HepG2 (cell line): Measurements from ENCODE around the gene COMMD4. TPM values are rescaled to one million over a fixed set of nuclear protein-coding genes. Genes with fewer than 3 reads are reported as not detected.

Experiments used
- ELF4 ChIP-seq: sonication (generic); formaldehyde crosslinking; IDR thresholded peaks from 2 replicates; pipeline ENCODE4 v1.5.0; 2020; ENCODE audit warnings: missing genetic modification reagents, mild to moderate bottlenecking, moderate library complexity, borderline replicate concordance
- HMGA1 ChIP-seq: sonication (generic); formaldehyde crosslinking; conservative IDR thresholded peaks from 2 replicates; pipeline ENCODE4 v1.4.0; 2020; ENCODE audit warnings: missing genetic modification reagents
- MED1 ChIP-seq: sonication (generic); formaldehyde crosslinking; IDR thresholded peaks from 2 replicates; pipeline ENCODE4 v1.4.0; 2020; ENCODE audit warnings: missing genetic modification reagents
- MYNN ChIP-seq: sonication (generic); formaldehyde crosslinking; IDR thresholded peaks from 2 replicates; pipeline ENCODE4 v1.4.0; 2020; ENCODE audit warnings: mild to moderate bottlenecking, low read depth, missing genetic modification reagents
- NFATC3 ChIP-seq: sonication (generic); formaldehyde crosslinking; IDR thresholded peaks from 2 replicates; pipeline ENCODE4 v1.5.1; 2020; ENCODE audit warnings: mild to moderate bottlenecking, missing genetic modification reagents
- ZNF274 ChIP-seq: sonication (generic); formaldehyde crosslinking; IDR thresholded peaks from 2 replicates; pipeline ENCODE4 v1.5.1; 2020; ENCODE audit warnings: mild to moderate bottlenecking, missing genetic modification reagents
- ZNF3 ChIP-seq: IDR thresholded peaks from 2 replicates; pipeline ENCODE4 v1.7.0; 2017; ENCODE audit warnings: inconsistent platforms
- ZNF337 ChIP-seq: sonication (generic); formaldehyde crosslinking; IDR thresholded peaks from 2 replicates; pipeline ENCODE4 v1.5.1; 2020; ENCODE audit warnings: missing genetic modification reagents, low read depth, mild to moderate bottlenecking, borderline replicate concordance
- ZNF788 ChIP-seq: sonication (generic); formaldehyde crosslinking; IDR thresholded peaks from 2 replicates; pipeline ENCODE4 v1.5.0; 2020; ENCODE audit warnings: mild to moderate bottlenecking, missing genetic modification reagents, borderline replicate concordance
- ZSCAN29 ChIP-seq: sonication (generic); formaldehyde crosslinking; conservative IDR thresholded peaks from 2 replicates; pipeline ENCODE4 v1.4.0; 2020; ENCODE audit warnings: mild to moderate bottlenecking, missing genetic modification reagents
- polyA plus RNA-seq, 8 experiments: library from polyadenylated mRNA; depleted of rRNA in 3 of 8; stranded (reverse) in 7 of 8; unstranded in 1 of 8; fragments of >200 nt; fragmentation: Illumina TruSeq in 4 of 8; extraction: Trizol in 4 of 8; gene quantifications; 2 replicates each; pipeline versions ENCODE4 v1.2.1 to v1.2.3, GENCODE V29; 2011 to 2016; ENCODE audit warnings: low read depth in 4 of 8, missing spikeins in 1 of 8, mixed read lengths in 1 of 8; ENCODE audit not compliant: insufficient read depth in 1 of 8
- total RNA-seq, 5 experiments: library from RNA; depleted of rRNA; stranded (reverse); fragments of >200 nt; fragmentation: Illumina TruSeq; extraction: Trizol; gene quantifications; 2 replicates each; pipeline ENCODE4 v1.2.3, GENCODE V29; 2016; ENCODE audit warnings: low read depth in 1 of 5
- TF ChIP-seq, protein P1 (sequence below): sonication (generic); formaldehyde crosslinking; IDR thresholded peaks from 2 replicates; pipeline ENCODE4 v1.8.0; 2022; ENCODE audit warnings: missing genetic modification reagents, mild to moderate bottlenecking, moderate library complexity, borderline replicate concordance
- TF ChIP-seq, protein P2 (sequence below): IDR thresholded peaks from 2 replicates; pipeline ENCODE4 v1.6.1; 2016; ENCODE audit warnings: low read depth, control low read depth
- TF ChIP-seq, protein P3 (sequence below), 2 experiments: sonication (generic) in 1 of 2; formaldehyde crosslinking in 1 of 2; IDR thresholded peaks; 2 replicates each; pipeline versions ENCODE4 v1.6.1 to v1.9.0; 2014 to 2022; ENCODE audit warnings: antibody characterized with exemption in 1 of 2, borderline replicate concordance in 1 of 2, inconsistent platforms in 1 of 2, low read depth in 1 of 2, missing genetic modification reagents in 1 of 2
- TF ChIP-seq, protein P4 (sequence below): sonication (generic); formaldehyde crosslinking; IDR thresholded peaks from 2 replicates; pipeline ENCODE4 v1.8.1; 2022; ENCODE audit warnings: low read depth, mild to moderate bottlenecking, missing genetic modification reagents
- TF ChIP-seq, protein P5 (sequence below): sonication (generic); formaldehyde crosslinking; conservative IDR thresholded peaks from 2 replicates; pipeline ENCODE4 v1.4.0; 2020; ENCODE audit warnings: missing genetic modification reagents

COMMD4 gene
- total and polyA plus RNA-seq, 2 of the 13 experiments (the other 11 are each of a cell fraction or from before 2014, with no cell fraction given), result 45.8 to 89.9 TPM

DNA sequence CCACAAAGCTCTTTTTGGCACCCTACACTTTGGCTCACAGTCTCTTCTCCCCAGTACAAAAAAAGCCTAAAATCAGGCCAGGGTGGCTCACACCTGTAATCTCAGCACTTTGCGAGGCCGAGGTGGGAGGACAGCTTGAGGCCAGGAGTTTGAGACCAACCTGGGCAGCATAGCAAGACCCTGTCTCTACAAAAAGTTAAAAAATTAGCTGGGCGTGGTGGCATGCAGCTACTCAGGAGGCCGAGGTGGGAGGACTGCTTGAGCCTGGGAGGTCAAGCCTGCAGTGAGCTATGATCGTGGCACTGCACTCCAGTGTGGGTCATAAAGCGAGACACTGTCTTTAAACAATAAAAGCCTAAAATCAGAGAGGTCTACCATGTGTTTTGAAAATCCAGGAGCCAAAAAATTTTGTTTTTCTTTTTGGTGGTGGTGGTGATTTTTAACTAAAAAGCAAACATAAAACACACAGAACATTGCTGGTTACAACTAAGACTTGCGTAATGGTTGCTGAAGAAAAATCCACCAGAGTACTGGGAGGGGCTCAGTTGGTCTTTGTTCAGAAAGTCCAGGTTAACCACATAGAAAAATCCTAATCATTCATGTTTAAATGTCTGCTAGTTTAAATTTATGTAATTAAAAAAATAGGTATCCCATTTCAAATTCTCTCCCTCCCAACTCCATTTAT, 34.2 kb downstream of the COMMD4 start (continued):
- TF ChIP-seq, protein P1, sequence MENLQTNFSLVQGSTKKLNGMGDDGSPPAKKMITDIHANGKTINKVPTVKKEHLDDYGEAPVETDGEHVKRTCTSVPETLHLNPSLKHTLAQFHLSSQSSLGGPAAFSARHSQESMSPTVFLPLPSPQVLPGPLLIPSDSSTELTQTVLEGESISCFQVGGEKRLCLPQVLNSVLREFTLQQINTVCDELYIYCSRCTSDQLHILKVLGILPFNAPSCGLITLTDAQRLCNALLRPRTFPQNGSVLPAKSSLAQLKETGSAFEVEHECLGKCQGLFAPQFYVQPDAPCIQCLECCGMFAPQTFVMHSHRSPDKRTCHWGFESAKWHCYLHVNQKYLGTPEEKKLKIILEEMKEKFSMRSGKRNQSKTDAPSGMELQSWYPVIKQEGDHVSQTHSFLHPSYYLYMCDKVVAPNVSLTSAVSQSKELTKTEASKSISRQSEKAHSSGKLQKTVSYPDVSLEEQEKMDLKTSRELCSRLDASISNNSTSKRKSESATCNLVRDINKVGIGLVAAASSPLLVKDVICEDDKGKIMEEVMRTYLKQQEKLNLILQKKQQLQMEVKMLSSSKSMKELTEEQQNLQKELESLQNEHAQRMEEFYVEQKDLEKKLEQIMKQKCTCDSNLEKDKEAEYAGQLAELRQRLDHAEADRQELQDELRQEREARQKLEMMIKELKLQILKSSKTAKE, result no peak
- TF ChIP-seq ZNF788 (CRISPR knock-in tag) (no peak), ELF4 (CRISPR knock-in tag) (no peak), MED1 (CRISPR knock-in tag) (peak; percentile 38), NFATC3 (CRISPR knock-in tag) (no peak), MYNN (CRISPR knock-in tag) (no peak), ZNF337 (CRISPR knock-in tag) (no peak), ZSCAN29 (CRISPR knock-in tag) (0 out of 2 replicates have a peak, but pooled peaks have one; percentile 42), ZNF274 (CRISPR knock-in tag) (no peak), ZNF3 (CRISPR knock-in tag) (no peak), HMGA1 (CRISPR knock-in tag) (no peak)
- TF ChIP-seq, protein P2, sequence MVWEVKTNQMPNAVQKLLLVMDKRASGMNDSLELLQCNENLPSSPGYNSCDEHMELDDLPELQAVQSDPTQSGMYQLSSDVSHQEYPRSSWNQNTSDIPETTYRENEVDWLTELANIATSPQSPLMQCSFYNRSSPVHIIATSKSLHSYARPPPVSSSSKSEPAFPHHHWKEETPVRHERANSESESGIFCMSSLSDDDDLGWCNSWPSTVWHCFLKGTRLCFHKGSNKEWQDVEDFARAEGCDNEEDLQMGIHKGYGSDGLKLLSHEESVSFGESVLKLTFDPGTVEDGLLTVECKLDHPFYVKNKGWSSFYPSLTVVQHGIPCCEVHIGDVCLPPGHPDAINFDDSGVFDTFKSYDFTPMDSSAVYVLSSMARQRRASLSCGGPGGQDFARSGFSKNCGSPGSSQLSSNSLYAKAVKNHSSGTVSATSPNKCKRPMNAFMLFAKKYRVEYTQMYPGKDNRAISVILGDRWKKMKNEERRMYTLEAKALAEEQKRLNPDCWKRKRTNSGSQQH (CRISPR knock-in tag), result no peak
- TF ChIP-seq, protein P3, sequence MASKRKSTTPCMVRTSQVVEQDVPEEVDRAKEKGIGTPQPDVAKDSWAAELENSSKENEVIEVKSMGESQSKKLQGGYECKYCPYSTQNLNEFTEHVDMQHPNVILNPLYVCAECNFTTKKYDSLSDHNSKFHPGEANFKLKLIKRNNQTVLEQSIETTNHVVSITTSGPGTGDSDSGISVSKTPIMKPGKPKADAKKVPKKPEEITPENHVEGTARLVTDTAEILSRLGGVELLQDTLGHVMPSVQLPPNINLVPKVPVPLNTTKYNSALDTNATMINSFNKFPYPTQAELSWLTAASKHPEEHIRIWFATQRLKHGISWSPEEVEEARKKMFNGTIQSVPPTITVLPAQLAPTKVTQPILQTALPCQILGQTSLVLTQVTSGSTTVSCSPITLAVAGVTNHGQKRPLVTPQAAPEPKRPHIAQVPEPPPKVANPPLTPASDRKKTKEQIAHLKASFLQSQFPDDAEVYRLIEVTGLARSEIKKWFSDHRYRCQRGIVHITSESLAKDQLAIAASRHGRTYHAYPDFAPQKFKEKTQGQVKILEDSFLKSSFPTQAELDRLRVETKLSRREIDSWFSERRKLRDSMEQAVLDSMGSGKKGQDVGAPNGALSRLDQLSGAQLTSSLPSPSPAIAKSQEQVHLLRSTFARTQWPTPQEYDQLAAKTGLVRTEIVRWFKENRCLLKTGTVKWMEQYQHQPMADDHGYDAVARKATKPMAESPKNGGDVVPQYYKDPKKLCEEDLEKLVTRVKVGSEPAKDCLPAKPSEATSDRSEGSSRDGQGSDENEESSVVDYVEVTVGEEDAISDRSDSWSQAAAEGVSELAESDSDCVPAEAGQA (IDR thresholded peaks at IDR 0.05; ENCODE audit: low read depth), result no peak
- TF ChIP-seq, protein P3 (CRISPR knock-in tag; IDR thresholded peaks at IDR 0.05; ENCODE audit: borderline replicate concordance), result no peak
- TF ChIP-seq, protein P4, sequence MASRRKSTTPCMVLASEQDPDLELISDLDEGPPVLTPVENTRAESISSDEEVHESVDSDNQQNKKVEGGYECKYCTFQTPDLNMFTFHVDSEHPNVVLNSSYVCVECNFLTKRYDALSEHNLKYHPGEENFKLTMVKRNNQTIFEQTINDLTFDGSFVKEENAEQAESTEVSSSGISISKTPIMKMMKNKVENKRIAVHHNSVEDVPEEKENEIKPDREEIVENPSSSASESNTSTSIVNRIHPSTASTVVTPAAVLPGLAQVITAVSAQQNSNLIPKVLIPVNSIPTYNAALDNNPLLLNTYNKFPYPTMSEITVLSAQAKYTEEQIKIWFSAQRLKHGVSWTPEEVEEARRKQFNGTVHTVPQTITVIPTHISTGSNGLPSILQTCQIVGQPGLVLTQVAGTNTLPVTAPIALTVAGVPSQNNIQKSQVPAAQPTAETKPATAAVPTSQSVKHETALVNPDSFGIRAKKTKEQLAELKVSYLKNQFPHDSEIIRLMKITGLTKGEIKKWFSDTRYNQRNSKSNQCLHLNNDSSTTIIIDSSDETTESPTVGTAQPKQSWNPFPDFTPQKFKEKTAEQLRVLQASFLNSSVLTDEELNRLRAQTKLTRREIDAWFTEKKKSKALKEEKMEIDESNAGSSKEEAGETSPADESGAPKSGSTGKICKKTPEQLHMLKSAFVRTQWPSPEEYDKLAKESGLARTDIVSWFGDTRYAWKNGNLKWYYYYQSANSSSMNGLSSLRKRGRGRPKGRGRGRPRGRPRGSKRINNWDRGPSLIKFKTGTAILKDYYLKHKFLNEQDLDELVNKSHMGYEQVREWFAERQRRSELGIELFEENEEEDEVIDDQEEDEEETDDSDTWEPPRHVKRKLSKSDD, result no peak
- TF ChIP-seq, protein P5, sequence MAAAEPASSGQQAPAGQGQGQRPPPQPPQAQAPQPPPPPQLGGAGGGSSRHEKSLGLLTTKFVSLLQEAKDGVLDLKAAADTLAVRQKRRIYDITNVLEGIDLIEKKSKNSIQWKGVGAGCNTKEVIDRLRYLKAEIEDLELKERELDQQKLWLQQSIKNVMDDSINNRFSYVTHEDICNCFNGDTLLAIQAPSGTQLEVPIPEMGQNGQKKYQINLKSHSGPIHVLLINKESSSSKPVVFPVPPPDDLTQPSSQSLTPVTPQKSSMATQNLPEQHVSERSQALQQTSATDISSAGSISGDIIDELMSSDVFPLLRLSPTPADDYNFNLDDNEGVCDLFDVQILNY (CRISPR knock-in tag), result no peak
